ENCODE results near the gene EPHA6. TPM values are rescaled to one million over a fixed set of nuclear protein-coding genes. Genes with fewer than 3 reads are reported as not detected.
"Not testable (repeated sequence)": the region's sequence is repeated elsewhere in the genome, so short reads cannot be mapped to it uniquely, and the experiment has no call there.

The EPHA6 gene
- total RNA-seq, 2 experiments from 2014 or later: not detected

DNA sequence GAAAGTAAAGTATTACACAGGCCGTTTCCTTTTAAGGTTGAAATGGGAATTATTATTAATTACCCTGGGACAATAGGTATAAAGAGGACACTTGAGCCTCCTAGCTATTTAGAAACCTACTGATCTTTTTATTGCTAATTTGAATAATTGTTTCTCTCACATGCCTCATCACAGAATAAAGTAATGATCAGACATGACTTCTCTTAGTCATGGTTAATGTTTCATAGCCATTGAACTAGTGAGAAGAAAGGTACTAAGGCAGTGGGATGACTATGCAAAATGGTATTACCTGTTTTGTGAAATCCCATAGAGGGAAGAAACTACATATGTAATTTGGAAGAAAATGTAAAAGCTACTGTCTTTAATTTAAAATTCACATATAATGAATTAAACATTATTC, 85.6 kb downstream of the EPHA6 start:
- ChIA-PET POLR2A (no interaction called here), CTCF (no interaction called here)

DNA sequence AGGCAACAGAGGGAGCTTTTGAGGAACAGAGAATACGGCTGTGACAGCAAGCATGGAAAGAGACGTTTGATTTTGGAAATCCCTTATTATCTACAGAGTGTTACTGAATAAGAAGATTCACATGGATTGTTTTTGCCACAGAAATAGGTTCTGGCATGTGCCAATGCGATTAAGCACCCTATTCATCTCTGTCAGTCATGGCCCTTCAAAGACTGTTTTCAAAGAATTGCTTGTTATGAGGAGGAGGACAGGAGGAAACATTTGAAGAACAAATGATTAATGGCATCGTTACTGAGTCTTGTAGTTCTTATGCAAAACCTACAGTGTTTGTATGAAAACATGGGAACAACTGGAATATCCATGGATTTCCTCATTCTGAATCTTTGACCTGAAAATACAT, 86.2 kb downstream of the EPHA6 start:
- POLR2A ChIA-PET: no interaction called here
- CTCF ChIA-PET: no interaction called here

DNA sequence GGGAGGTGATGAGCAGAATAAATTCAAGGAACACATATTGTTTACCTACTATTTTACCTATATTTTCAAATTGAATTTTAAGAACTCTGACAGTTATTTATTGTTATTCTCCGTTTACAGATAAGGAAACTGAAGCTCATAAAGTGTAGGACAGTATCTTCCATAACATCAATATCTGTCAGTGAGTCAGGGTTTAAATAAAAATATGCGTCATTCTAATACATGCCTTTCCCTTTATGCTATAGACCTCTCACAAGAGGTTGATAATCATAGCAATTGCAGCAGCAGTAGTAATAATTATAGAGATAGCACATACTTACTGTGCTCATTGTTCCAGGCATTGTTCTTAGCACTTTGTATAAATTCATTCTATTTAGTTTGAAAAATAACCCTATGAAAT, 101.1 kb downstream of the EPHA6 start:
- CTCF ChIA-PET: no interaction called here

DNA sequence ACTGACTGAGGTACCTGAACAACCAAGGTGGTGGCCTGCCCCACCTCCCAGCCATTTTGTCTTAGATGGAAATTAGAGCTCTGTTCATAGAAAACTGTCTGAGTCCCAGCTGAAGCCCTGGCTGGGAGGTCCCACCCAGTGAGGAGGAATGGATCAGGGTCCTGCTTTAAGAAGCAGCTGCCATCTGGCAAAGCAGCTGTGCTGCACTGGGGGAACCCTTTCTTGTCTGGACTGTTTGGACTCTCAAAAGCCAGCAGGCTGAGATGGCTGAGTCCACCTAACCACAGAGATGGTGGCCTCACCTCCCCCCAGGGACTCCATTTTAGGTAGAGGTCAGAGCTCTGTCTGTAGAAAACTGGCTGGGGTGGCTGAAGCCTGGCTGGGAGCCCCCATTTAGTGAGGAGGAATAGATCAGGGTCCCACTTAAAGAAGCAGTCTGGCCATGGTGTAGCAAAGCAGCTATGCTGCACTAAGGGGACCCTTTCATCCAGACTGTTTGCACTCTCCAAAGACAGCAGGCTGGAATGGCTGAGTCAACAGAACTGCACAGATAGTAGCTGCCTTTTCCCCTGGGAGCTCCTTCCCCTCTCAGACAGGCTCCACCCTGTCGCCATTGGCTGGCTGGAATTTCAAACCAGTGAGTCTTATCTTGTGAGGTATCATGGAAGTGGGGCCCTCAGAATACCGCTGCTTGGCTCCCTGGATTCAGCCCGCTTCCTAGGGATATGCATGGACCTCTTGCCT, 116.9 kb downstream of the EPHA6 start:
- POLR2A ChIA-PET: no interaction called here
- CTCF ChIA-PET: no interaction called here

More for the DNA sequence above, 101.1 kb downstream of the EPHA6 start:
- POLR2A ChIA-PET: no interaction called here

DNA sequence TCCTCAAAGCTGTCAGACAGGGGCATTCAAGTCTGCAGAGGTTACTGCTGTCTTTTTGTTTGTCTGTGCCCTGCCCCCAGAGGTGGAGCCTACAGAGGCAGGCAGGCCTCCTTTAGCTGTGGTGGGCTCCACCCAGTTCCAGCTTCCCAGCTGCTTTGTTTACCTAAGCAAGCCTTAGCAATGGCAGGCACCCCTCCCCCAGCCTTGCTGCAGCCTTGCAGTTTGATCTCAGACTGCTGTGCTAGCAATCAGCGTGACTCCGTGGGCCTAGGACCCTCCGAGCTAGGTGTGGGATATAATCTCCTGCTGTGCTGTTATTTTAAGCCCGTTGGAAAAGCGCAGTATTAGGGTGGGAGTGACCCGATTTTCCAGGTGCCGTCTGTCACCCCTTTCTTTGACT, 127.7 kb downstream of the EPHA6 start:
- CTCF ChIA-PET, POLR2A ChIA-PET: not testable (repeated sequence)

DNA sequence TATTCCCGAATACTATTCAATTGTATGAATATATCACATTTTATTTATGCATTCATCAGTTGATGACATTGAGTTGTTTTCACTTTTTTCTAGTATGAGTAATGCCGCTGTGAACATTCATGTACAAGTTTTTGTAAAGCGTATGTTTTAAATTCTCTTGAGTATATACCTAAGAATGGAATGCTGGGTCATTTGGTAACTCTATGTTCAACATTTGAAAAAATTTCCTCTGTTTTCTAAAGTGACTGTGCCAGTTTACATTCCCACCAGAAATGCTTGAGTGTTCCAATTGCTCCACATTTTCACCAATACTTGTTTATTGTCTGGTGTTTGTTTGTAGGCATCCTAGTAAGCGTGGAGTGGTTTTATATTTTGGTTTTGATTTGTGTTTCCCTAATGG, 144.5 kb downstream of the EPHA6 start:
- POLR2A ChIA-PET: no interaction called here

DNA sequence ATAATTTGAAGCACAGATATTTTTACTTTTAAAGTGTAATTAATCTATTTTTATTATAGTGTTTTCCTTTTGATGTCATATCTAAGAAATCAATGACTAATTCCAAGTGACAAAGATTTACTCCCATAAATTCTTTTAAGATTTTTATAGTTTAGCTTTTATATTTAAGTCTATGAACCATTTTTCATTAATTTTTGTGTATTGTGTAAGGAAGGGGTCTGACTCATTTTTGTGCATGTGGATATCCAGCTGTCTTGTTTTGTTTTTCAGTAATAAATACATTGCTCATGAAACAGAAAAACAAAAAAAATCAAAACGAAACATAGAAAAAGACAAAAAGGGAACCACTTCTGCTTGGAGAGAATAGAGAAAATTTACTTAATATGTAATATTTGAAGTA, 145.1 kb downstream of the EPHA6 start:
- POLR2A ChIA-PET: no interaction called here
- CTCF ChIA-PET: no interaction called here

More for the DNA sequence above, 144.5 kb downstream of the EPHA6 start:
- CTCF ChIA-PET: no interaction called here

DNA sequence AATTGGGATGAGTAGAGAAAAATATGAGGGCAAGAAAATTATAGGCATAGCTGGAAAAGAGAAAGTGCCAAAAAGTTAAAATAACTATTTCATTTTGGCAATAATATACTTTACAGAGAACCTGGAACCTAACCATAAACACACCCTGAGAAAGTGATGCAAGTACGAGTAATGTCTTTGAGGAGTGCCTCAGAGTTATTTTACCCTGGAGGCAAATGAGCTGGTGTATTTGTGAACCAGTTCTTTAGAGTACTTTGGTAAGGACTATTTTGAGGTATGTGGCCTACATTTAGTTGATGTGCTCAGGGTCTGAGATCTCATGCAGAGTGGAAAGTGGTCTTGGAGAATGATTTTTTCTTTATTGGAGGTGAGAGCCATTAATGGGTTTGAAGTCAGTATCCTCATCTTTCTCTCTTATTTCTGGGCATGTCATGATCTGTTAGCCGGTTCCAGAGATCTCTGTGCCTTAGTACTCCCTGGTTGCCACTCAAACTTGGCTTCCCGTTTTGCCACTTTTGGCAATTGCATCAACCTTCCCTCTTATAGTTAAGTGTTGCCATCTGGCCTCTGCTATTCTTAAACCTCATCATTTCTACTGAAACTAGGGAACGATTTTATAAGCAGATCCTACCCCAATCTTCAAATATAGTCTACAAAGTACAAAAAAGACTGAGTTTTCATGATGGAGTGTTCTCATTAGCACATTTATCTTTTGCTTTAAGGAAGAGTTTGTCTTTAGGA, 145.7 kb downstream of the EPHA6 start:
- ChIA-PET CTCF (no interaction called here), POLR2A (no interaction called here)

DNA sequence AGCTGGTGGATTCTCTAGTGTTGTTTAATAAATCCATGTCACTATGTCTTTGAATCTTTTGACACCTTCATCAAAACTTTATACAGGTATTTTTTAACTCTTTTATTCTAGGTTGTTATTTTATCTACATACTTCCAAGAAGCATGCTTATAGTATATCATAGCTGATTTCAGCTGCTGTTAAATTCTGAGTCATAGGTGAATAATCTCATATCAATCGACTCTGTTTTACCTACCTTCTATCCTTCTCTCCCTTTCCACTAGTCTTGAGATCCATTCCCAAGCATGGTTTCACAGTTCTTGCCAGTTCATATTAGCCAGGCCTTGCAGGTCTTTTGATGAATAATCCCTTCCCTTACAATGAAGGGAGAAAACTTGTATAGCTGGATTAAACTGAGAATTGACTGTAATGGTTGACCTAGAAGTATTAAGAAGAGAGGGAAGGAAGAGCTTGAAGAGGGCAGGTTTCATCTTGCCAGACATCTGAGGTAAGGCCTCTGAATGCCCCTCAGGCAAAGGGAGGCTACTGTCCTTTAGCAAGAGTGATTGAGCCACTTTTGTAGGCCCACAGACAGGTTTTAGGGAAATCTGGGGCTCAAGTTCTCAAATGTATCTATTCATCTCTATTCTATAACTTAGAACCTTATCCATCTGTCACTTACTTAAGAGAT, 146.4 kb downstream of the EPHA6 start:
- CTCF ChIA-PET: no interaction called here
- POLR2A ChIA-PET: no interaction called here

DNA sequence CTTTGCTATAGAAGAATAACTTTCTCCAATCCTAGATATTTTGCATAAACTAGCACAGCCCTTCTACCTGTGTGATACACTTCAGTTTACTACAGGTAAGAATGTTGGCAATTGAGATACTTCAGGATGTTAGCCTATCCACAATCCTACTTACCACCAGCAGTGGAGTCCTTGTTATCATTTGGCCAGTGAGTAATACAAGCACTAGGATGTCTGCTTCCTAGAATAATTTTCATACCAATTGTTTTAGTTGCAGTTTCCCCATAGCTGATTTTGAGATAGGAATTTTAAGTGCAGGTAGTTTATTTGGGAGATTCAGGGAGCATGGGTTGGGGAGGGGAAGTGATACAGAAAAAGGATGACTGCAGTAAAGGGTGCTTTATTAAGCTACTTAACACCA, 147.2 kb downstream of the EPHA6 start:
- CTCF ChIA-PET: no interaction called here
- POLR2A ChIA-PET: no interaction called here

DNA sequence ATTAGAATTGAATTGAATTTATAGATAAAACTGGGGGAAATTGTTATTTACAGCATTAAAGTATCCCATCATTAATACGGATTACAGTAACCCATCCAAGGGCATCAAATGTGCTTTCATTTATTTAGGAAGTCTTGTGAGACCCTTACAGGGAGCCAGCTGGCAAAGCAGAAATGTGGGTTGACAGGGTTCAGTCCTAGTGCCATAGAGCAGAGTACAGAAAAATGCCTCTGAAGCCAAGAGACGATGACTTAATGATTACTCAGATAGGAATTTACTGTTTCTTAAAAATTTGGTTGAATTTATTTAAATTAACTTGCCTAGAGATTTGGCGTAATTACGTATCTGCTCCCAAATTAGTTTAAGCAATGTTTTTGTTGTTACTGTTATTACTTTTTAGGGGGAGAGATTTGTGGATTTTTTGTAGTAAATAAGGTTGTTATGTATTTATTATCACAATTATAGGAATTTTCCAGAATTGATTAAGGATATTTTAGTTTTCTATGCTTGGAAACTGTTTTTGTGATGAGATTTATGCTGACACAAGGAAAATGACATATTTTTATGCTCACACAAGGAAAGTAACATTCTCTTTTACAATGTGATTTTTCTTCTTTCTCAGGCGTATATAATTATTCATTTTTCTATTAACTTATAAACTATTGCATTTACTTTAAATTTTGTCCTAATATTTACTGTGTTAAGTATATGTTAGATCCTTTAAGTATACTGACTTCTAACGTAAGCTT, 152.0 kb downstream of the EPHA6 start:
- CTCF ChIA-PET: no interaction called here
- POLR2A ChIA-PET: no interaction called here

DNA sequence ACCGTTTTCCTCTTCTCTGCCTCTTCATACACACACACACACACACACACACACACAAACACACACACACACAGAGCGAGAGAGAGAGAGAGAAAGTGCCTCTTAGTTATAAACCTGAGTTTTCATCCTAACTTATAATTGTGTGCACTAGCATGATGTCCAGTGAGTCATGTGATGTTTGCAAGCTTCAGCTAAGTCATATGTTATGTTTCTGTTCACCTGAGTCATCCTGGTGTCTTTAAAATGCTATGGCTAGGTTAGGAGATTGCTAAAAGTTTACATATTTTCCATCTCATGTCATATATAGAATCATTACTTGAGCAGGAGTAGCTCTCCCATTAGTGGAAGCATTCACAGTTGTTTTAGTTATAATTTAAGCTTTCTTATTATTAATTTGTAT, 155.8 kb downstream of the EPHA6 start:
- CTCF ChIA-PET: no interaction called here
- POLR2A ChIA-PET: no interaction called here

DNA sequence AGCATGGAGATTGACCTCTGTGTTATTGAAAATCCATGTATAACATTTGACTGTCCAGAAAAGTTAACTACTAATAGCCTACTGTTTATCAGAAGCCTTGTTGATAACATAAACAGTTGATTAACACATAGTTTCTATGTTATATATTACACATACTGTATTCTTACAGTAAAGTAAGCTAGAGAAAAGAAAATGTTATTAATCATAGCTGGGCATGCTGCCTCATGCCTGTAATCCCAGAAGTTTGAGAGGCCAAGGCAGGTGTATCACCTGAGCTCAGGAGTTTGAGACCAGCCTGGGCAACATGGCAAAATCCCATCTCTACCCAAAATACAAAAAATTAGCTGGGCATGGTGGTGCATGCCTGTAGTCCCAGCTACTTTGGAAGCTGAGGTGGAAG, 163.3 kb downstream of the EPHA6 start:
- POLR2A ChIA-PET: no interaction called here

DNA sequence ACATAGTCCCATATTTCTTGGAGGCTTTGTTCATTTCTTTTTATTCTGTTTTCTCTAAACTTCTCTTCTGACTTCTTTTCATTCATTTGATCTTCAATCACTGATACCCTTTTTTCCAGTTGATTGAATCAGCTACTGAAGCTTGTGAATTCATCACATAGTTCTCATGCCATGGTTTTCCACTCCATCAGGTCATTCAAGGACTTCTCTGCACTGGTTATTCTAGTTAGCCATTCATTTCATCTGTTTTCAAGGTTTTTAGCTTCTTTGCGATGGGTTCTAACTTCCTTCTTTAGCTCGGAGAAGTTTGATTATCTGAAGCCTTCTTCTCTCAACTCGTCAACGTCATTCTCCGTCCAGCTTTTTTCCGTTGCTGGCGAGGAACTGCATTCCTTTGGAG, 169.3 kb downstream of the EPHA6 start:
- CTCF ChIA-PET, POLR2A ChIA-PET: not testable (repeated sequence)

More for the DNA sequence above, 163.3 kb downstream of the EPHA6 start:
- CTCF ChIA-PET: no interaction called here

DNA sequence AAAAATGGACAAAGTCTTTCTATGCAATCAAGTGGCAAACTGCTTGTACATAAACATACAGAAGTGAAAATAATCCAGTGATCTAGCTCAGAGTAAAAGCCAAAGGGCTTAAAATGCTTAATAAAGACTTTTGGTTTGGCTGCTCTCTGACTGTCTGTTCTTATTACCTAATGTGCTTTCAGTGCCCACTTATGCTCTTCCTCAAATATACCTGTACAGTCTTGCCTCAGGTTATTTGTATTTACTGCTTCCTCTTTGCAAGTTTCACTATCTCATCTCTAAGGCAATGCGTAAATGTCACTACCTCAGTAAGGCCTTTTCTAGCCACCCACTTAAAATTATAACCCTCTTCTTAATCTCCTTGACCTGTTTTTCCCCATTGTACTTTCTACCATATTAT, 171.8 kb downstream of the EPHA6 start:
- ChIA-PET POLR2A (no interaction called here), CTCF (no interaction called here)

DNA sequence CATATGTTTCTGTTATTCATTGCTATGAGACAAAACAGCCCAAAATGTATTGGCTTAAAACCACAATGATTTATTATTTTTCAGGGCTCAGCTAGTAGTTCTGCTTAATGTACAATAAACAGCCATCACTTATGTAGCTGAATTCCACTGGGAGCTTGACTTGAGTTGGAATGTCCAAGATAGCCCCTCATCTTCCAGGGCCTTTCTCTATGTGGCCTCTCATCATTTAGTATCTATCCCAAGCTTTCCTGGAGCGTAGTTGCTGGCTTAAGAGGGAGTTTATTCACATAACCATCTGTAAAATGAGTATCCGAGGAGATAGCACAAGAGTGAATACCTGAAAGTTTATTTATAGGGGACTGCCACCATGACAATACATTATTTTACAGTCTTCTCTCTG, 176.8 kb downstream of the EPHA6 start:
- POLR2A ChIA-PET: no interaction called here

DNA sequence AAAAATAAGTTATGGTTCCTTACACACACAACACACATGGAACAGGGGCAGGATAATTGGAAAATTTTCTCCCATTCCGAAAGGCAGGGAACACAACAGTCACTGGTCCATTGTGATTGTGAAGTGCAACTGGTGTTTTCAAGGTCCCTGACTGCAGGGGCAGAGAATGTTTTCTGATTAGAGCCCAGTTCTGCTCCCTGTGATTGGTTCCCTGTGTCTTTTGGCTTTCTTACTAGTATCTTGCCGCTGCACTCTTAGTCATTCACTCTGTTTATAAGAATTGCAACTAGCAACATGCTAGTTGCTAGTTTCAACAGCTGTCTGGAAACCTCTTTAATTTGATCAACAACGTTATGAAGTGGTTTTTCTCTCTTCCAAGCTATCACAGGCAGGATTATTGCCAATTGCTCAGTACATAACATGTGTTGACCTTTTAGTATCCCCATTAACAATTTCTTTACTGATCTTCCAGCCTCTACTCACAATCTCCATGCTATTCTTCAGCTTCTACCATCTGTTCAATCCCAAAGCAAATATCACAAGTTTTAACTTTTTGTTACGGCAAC, 177.5 kb downstream of the EPHA6 start:
- CTCF ChIA-PET: no interaction called here
- POLR2A ChIA-PET: no interaction called here

More for the DNA sequence above, 176.8 kb downstream of the EPHA6 start:
- CTCF ChIA-PET: no interaction called here

DNA sequence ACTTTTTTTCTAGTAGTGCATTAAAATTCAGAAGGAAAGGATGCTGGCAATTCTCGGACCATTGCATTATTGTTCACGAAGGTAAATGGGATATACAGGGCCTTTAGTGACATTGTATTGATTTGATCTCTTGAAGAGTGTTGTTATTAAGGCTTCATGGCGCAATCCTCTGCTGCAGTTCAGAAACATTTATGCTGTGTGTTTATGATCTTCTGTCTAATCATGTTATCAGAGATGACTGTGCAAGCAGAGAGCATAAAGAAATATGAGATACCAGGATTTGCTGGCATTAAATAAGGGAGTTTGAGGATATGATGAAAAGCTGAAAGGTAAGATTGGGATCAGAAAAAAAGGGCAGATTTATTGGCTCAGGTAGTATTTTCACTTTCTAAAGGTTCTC, 180.6 kb downstream of the EPHA6 start:
- ChIA-PET POLR2A (no interaction called here), CTCF (no interaction called here)

DNA sequence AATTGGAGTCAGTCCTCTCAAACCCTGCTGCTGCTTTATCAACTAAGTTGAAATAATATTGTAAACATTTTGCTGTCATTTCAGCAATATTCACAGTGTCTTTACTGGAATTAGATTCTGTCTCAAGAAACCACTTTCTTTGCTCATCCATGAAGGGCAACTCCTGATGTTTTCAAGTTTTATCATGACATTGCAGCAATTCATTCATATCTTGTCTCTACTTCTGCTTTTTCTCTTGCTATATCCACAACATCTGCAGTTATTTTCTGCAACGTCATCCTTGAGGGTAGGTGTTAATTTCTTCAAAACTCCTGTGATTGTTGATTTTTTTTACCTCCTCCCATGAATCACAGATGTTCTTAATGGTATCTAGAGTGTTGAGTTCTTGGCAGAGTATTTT, 181.6 kb downstream of the EPHA6 start:
- CTCF ChIA-PET: no interaction called here
- POLR2A ChIA-PET: no interaction called here

DNA sequence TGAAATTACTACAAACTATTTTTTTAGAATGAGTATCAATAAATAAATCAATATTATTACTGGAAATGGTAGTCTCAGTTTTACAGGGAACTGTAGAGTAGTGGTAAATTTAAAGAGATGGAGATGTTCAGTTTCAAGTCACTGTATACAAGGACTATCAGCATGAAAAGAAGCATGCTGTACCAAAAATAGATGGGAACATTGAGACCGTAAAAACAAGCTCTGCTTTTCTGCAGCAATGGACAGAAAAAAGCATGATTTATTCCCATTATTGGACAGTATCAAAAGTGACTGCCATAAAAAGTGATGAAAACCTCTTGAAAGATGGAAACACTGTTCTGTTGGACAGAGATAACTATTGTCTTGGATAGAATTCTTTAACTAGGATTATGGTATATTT, 187.2 kb downstream of the EPHA6 start:
- POLR2A ChIA-PET: no interaction called here
- CTCF ChIA-PET: no interaction called here

All from activated CD8-positive, alpha-beta memory T cell treated with anti-CD3 and anti-CD28 coated beads for 36 hours (primary cell).